Lung (tissue), 12 donors: Measurements from ENCODE around the gene KCNQ4. TPM values are rescaled to one million over a fixed set of nuclear protein-coding genes. Genes with fewer than 3 reads are reported as not detected.

Experiments used
- ATAC-seq: fragments of 200-7000 bp; cut with Tn5 transposase; one replicate; pipeline ENCODE4 v1.9.1; 2020; ENCODE audit warnings: moderate number of reproducible peaks; ENCODE audit not compliant: insufficient read depth, low FRiP score
- DNase-seq, 3 donors: peaks; one replicate each; pipeline ENCODE4 v3.0.0-alpha.2; 2013 to 2017
- H3K27ac ChIP-seq, 2 donors: one replicate each; pipeline ENCODE4 v1.5.1; 2013; ENCODE audit warnings: mild to moderate bottlenecking in 2 of 2, moderate library complexity in 2 of 2, control low read depth in 1 of 2, inconsistent platforms in 1 of 2, low read depth in 1 of 2, low read length in 1 of 2
- H3K27me3 ChIP-seq, 3 donors: one replicate each; pipeline ENCODE4 v1.5.1; 2013; ENCODE audit warnings: low read length in 2 of 3; ENCODE audit not compliant: control insufficient read depth in 3 of 3, insufficient read depth in 3 of 3
- H3K36me3 ChIP-seq, 4 donors: one replicate each; pipeline ENCODE4 v1.5.1; 2013; ENCODE audit warnings: low read length in 4 of 4, mild to moderate bottlenecking in 1 of 4, moderate library complexity in 1 of 4; ENCODE audit not compliant: control insufficient read depth in 4 of 4, insufficient read depth in 4 of 4
- H3K4me1 ChIP-seq, 5 donors: one replicate each; pipeline ENCODE4 v1.5.1; 2013; ENCODE audit warnings: low read length in 5 of 5, mild to moderate bottlenecking in 2 of 5, moderate library complexity in 1 of 5; ENCODE audit not compliant: control insufficient read depth in 5 of 5, insufficient read depth in 5 of 5
- H3K4me3 ChIP-seq: one replicate; pipeline ENCODE4 v1.5.1; 2013; ENCODE audit warnings: mild to moderate bottlenecking, control low read depth, moderate library complexity
- H3K9ac ChIP-seq, 2 donors: one replicate each; pipeline ENCODE4 v1.5.1; 2013; ENCODE audit warnings: low read length in 2 of 2, control low read depth in 1 of 2; ENCODE audit not compliant: insufficient read depth in 1 of 2
- H3K9me3 ChIP-seq, 4 donors: one replicate each; pipeline ENCODE4 v1.5.1; 2013; ENCODE audit warnings: low read length in 3 of 4, mild to moderate bottlenecking in 1 of 4, moderate library complexity in 1 of 4; ENCODE audit not compliant: control insufficient read depth in 4 of 4, insufficient read depth in 3 of 4
- CTCF ChIP-seq: IDR thresholded peaks from 2 replicates; pipeline ENCODE4 v1.5.1; 2012; ENCODE audit warnings: mild to moderate bottlenecking; ENCODE audit errors: control extremely low read depth, extremely low read depth
- WGBS, 2 donors: extraction: QIAGEN DNeasy Blood & Tissue Kit; methylation state at CpG; one replicate each; pipeline ENCODE4 v1.1.7; 2013; 5-methylcytosine and 5-hydroxymethylcytosine counted together
- polyA plus RNA-seq, 2 donors: library from polyadenylated mRNA; stranded (reverse); fragments of 200-250 nt; gene quantifications; one replicate each; pipeline ENCODE4 v1.2.1, GENCODE V29; 2013
- total RNA-seq, 2 donors: library from RNA; depleted of rRNA in 1 of 2; stranded (reverse); fragments of >200 nt in 1 of 2; gene quantifications; one replicate each; pipeline ENCODE4 v1.2.1, GENCODE V29; 2014 to 2021
- donor health status: control.
- donor health status: control.
- donor health status: Bipolar disorder and iron deficiency.
- donor health status: healthy.
- donor health status: DM: yes; HTN: yes; CAD: no.

KCNQ4 gene
- total and polyA plus RNA-seq, 4 donors: 0.54 to 0.98 (median 0.59) TPM

DNA sequence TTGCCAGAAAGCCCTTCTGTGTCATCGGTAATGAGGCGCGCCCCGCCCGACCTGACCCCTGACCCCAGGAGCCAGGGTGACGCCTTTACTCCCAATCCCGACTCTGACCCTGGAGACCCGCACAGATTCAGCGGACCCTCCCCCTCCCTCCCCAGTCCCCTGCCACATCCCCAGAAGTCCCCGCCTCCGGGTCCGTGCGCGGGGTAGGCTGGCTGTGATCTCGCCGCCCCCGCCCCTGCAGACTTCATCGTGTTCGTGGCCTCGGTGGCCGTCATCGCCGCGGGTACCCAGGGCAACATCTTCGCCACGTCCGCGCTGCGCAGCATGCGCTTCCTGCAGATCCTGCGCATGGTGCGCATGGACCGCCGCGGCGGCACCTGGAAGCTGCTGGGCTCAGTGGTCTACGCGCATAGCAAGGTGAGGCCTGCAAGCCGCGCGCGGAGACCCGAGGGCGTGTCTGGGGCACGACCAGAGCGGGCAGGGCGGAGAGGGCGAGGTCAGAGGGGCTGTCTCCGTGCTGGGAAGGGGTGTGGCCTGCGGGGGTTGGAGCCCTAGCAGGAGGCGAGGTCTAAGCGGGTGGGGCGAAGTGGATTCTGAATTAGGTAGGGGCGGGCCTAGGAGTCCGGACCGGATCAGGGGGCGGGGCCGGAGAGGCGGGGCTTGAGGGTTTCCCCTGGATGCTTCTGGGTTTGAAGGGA is 34.8 kb downstream of the KCNQ4 start:
- peak; percentile 82 for ATAC-seq
- DNase-seq: peak; percentile 37 to 56 (median 41)
- H3K9me3 ChIP-seq: no peaks in the 10 kb centered on the region
- H3K9ac ChIP-seq: no peak overlapping the region
- H3K4me1 ChIP-seq: peaks cover 0 to 9% (median 3%) of the 10 kb centered on the region in 5 donors
- H3K4me3 ChIP-seq: no peak overlapping the region
- H3K27me3 ChIP-seq: peaks cover 0 to 22% (median 6%) of the 10 kb centered on the region in 3 donors
- 7 to 8% methylated on average over 54 to 58 of the region's 59 CpGs for WGBS, 2 donors
- H3K27ac ChIP-seq: no peak overlapping the region
- no peaks in the 10 kb centered on the region for H3K36me3 ChIP-seq
- TF ChIP-seq CTCF: no peak

GRCh38 chr1:40819101-40819500 is 35.5 kb downstream of the KCNQ4 start:
- no peak for DNase-seq
- Histone ChIP-seq H3K27ac (no peak overlapping the region), H3K4me1 (peaks cover 0 to 9% (median 3%) of the 10 kb centered on the region in 5 donors), H3K36me3 (no peaks in the 10 kb centered on the region), H3K9ac (no peak overlapping the region), H3K4me3 (no peak overlapping the region), H3K27me3 (peaks cover 0 to 22% (median 6%) of the 10 kb centered on the region in 3 donors), H3K9me3 (no peaks in the 10 kb centered on the region)
- WGBS, 2 donors: 54 to 63% methylated on average over 24 to 26 of the region's 26 CpGs
- no peak for TF ChIP-seq CTCF
- no peak for ATAC-seq

DNA sequence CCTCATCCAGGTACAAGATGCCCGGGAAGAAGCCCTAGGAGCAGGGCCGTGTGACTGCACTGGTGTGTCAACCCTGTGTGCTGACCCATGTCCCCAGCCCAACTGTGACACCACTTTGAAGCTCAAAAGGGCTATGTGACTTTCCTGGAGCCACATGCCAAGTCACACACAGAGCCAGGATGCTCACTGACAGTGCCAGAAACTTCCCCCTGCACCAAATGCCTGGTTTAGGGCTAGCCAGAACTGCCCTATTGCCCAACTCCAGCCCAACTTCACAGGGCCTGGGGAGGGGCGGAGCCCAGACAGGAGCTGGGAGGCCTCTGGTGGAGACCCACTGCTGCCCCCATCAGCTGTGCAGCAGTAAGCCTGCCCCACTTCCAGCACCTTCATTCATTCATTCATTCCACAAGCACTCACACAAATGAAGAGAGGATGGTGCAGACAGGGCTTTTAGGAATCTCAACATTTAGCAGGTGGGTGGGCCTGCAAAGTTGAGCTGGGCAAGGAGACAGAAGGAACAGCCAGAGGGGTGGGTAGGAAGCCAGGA is 36.7 kb downstream of the KCNQ4 start:
- no peaks in the 10 kb centered on the region for H3K36me3 ChIP-seq
- WGBS, 2 donors: 81 to 86% methylated on average over 3 of the region's 3 CpGs

More for the DNA sequence above, 36.7 kb downstream of the KCNQ4 start:
- ATAC-seq (no peak), DNase-seq (no peak)
- Histone ChIP-seq H3K4me3 (no peak overlapping the region), H3K4me1 (peaks cover 0 to 20% (median 7%) of the 10 kb centered on the region in 5 donors), H3K27ac (no peak overlapping the region), H3K9ac (no peak overlapping the region), H3K9me3 (no peaks in the 10 kb centered on the region), H3K27me3 (peaks cover 0 to 22% (median 6%) of the 10 kb centered on the region in 3 donors)
- no peak for TF ChIP-seq CTCF
